GM21529 (cell line): ENCODE results near the gene BRINP3.
"Not testable (repeated sequence)": the region's sequence is repeated elsewhere in the genome, so short reads cannot be mapped to it uniquely, and the experiment has no call there.

Source experiments
- ATAC-seq: cut with Tn5 transposase; IDR thresholded peaks from one replicate; pipeline ENCODE4 v1.9.1; 2021; ENCODE audit not compliant: unreplicated experiment

Gene BRINP3

DNA sequence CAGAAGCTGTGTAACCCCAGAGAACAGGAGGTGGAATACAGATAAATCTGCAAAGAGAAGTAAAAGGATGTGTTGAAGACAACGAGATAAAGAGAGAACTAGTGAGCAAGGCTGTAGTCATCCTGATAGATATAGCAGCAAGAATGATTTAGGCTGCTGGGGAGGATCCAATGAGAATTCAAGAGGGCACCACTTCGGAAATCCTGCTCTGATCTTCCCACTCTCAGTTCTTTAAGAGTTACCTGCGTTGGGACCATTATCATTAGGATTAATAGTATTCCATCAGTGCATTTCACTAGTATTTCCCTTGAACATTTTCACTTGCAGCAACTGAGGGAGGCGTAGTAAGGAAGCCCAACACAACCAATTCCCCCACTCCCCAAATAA is at the start of gene BRINP3:
TSS of gene BRINP3 (minus strand) at position 103 of the 387 bp plus-strand sequence.
- no peak for ATAC-seq

DNA sequence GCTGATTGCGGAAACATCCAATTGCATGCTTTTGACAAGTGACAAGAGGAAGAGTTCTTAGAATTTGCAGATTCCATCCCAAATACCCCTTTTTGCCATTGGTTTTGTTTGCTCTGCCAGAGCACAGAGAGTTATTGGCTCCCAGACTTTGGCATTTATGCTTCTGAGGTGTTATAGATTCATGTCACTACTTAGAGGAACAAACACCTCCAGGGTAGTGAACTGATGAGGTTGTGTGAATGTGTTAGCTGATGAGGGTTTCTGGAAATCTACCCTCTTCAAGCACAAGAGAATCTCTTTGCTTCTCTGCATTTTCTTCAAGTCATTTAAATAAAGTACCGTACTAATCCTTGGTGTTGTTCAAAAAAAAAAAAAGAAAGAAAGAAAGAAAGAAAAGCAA is 33.9 kb upstream of the BRINP3 start:
- ATAC-seq: no peak

DNA sequence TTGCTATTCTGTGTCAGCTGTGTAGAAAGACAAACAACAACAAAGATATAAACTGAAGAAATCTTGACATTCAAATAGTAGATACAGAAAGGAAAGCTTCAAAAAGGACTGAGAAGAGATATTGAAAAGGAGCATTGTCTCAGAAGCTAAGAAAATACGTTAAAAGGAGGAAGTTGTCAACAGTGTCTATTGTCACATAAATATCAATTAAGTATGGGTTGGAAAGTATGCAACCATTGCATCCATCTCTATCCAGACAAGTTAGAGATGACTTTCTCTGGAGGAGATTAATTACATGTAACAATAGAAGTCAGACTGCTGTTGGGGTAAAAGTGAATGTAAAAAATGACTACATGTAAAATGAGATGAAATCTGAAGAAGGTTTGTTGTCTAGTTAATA is 29.7 kb upstream of the BRINP3 start:
- no peak for ATAC-seq

DNA sequence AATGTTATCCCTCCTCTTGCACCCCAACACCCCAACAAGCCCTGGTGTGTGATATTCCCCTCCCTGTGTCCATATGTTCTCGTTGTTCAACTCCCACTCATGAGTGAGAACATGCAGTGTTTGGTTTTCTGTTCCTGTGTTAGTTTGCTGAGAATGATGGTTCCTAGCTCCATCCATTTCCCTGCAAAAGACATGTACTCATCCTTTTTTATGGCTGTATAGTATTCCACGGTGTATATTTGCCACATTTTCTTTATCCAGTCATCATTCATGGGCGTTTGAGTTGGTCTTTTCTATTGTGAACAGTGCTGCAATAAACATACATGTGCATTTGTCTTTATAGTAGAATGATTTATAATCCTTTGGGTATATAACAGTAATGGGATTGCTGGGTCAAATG is 26.9 kb upstream of the BRINP3 start:
- not testable (repeated sequence) for ATAC-seq

GRCh38 chr1:190497565-190497964 is 19.9 kb upstream of the BRINP3 start:
- ATAC-seq: no peak

- no peak for ATAC-seq
These were observed 16.8 kb upstream of the BRINP3 start for GRCh38 chr1:190494451-190494850.

- no peak for ATAC-seq
These were observed 13.7 kb upstream of the BRINP3 start for GRCh38 chr1:190491404-190491803.

- no peak for ATAC-seq
These were observed 6.4 kb upstream of the BRINP3 start for GRCh38 chr1:190484045-190484444.

GRCh38 chr1:190480231-190480630 is 2.6 kb upstream of the BRINP3 start:
- ATAC-seq: no peak

DNA sequence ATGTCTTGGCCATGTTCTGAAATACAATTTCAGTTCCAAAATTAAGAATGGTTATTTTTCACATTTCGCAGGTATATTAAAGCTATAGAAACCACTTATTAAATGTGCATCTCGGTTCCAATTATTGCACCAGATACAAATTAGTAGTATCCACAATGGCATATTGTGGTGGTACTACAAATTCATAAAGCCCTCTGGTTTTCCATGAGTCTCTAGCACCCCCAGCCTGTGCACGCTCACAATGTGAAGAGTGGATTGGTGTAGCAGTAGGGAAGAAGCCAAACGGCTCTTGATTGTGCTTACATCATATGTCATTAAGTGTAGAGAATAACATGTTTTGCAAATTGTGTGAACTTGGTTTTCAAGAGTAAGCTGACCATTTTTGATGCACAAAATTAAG is 1.9 kb upstream of the BRINP3 start:
- ATAC-seq: no peak

DNA sequence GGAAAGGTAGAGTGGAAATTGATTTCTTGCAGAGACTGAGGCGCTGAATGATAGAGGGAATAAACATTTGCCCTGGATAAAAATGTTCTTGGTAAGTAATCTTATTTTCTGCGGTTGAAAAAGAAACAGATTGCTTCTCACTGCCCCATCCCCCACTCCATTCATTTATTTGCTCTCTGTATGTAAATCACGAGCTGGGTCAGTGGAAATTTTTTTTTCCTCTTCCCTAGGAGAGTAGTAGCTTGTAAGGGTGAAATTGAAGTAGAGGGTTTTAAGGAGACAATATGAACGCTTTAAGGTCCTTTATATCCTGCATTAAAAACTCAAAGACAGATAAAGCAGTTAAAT is 1.4 kb upstream of the BRINP3 start:
- no peak for ATAC-seq

GRCh38 chr1:190478149-190479049 is 735 bp upstream of the BRINP3 start:
- ATAC-seq: no peak

DNA sequence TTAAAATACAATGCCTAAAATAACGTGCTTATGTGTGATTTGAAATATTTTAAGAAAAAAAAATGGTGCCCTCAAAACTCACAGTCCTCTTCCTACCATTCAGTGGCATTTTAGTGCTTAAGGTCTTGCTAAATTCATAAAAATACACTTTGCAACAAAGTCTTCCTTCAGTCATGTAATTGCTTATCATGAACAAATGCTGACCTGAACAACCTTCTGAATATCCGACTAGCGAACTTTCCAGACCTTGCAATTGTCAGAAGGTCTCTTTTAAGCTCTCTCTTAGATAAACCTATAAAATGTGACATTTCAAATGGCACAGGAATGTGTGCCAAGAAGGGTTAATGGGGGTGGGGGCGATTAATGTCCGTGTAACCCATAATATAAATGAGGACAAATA is 858 bp downstream of the BRINP3 start:
- no peak for ATAC-seq

DNA sequence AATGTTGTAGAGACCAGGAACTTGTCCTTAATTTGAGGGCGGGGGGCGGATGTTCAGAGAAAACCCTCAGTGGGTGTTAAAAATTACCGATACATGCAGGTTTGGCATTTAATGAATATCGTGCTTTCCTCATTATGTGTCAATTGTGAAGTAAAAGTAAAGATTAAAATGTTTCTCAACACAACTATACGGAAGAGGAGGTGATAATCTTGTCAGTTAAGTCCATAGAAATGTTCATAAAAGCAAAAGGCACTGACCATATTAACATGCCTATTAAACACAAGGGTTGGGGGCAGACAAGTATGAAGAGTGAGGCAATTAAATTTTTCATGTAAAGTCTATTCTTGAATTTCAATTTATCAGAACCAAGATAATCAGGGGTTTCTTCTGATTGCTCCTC is 1.3 kb downstream of the BRINP3 start:
- no peak for ATAC-seq

- no peak for ATAC-seq
These were observed 2.1 kb downstream of the BRINP3 start for GRCh38 chr1:190475421-190476141.

DNA sequence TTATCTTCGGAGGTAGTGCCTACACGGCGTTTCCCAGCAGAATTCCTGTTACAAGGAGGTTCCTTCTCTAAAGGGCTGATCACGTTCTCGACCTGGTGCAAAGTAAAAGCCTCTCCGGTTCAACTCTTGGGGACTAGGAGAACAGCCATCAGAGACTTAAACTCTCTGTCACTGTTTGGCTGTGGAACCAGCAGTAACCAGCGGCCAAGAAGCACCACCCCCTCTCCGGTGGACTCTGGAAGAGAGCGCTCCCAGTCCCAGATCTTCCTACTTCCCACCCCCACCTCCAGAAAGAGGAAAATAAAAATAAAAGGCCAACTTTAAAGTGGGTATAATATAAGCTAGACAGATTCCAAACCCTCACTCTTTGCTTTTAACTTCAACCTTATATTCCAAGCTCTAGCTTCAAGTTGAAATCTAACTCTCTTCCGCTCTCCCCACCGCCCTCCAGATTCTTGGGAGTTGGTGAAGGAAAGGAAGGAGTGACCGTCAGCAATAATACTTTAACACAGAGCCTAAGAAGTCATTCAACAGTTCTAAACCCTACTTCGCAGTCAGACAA is 2.9 kb downstream of the BRINP3 start:
- no peak for ATAC-seq

GRCh38 chr1:190474010-190474409 is 3.7 kb downstream of the BRINP3 start:
- ATAC-seq: no peak

DNA sequence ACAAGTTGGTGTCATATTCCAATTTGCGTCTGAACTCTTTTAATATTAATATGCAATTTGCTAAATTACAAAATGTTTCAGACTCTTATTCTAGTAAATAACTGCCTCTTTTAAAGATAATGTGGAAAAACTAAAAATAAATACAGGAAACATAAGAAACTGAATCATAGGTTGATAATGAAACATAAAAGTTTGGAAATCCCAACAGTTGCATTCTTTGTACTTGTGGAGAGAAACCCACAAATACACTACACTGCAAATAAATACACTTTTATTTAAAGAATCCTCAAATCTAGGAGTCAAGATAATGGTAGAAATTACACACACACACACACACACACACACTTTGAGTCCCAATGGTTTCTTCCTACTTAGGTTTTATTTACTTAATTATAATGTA is 5.2 kb downstream of the BRINP3 start:
- ATAC-seq: no peak

GRCh38 chr1:190472042-190472441 is 5.6 kb downstream of the BRINP3 start:
- ATAC-seq: no peak

- no peak for ATAC-seq
These were observed 13.0 kb downstream of the BRINP3 start for GRCh38 chr1:190464690-190465089.

GRCh38 chr1:190456129-190456528 is 21.5 kb downstream of the BRINP3 start:
- ATAC-seq: no peak

GRCh38 chr1:190455631-190456030 is 22.0 kb downstream of the BRINP3 start:
- no peak for ATAC-seq
